HepG2 (cell line): Measurements from ENCODE around the gene PRDM10. TPM values are rescaled to one million over a fixed set of nuclear protein-coding genes. Genes with fewer than 3 reads are reported as not detected.

Experiments used
- ATF1 ChIP-seq: IDR thresholded peaks from 2 replicates; pipeline ENCODE4 v1.6.1; 2016; ENCODE audit warnings: mild to moderate bottlenecking, control low read depth
- ATF7 ChIP-seq, 2 experiments: fragments of 450-650 bp in 1 of 2; sonication (generic) in 1 of 2; formaldehyde crosslinking in 1 of 2; IDR thresholded peaks; 2 replicates each; pipeline versions ENCODE4 v1.4.0 to v1.6.1; 2016 to 2020; ENCODE audit warnings: antibody characterized with exemption in 1 of 2, mild to moderate bottlenecking in 1 of 2, missing genetic modification reagents in 1 of 2
- CREM ChIP-seq, 2 experiments: sonication (generic) in 1 of 2; formaldehyde crosslinking in 1 of 2; IDR thresholded peaks; 2 replicates each; pipeline versions ENCODE4 v1.4.0 to v1.6.1; 2016 to 2020; ENCODE audit warnings: antibody characterized with exemption in 1 of 2, mild to moderate bottlenecking in 1 of 2, missing genetic modification reagents in 1 of 2
- HNRNPK ChIP-seq: fragments of 200-400 bp; formaldehyde crosslinking; IDR thresholded peaks from 2 replicates; pipeline ENCODE4 v1.6.1; 2018; ENCODE audit warnings: low read length, low read depth, moderate library complexity, mild to moderate bottlenecking; ENCODE audit not compliant: poor library complexity, severe bottlenecking
- KAT8 ChIP-seq: IDR thresholded peaks from 2 replicates; pipeline ENCODE4 v1.6.1; 2016; ENCODE audit warnings: missing genetic modification reagents, missing compliant biosample characterization
- MAF1 ChIP-seq: sonication (generic); formaldehyde crosslinking; IDR thresholded peaks from 2 replicates; pipeline ENCODE4 v1.5.0; 2020; ENCODE audit warnings: missing genetic modification reagents, borderline replicate concordance
- PAF1 ChIP-seq: IDR thresholded peaks from 2 replicates; pipeline ENCODE4 v1.6.1; 2016; ENCODE audit warnings: missing genetic modification reagents, missing compliant biosample characterization
- POGZ ChIP-seq: sonication (generic); formaldehyde crosslinking; IDR thresholded peaks from 2 replicates; pipeline ENCODE4 v1.4.0; 2020; ENCODE audit warnings: mild to moderate bottlenecking, missing genetic modification reagents
- RBM22 ChIP-seq: fragments of 200-400 bp; formaldehyde crosslinking; optimal IDR thresholded peaks from 2 replicates; pipeline ENCODE3; 2017; ENCODE audit warnings: mild to moderate bottlenecking, low read length, moderate library complexity
- RCOR2 ChIP-seq: IDR thresholded peaks from 2 replicates; pipeline ENCODE4 v1.6.1; 2016; ENCODE audit warnings: missing biosample characterization, missing genetic modification reagents
- RXRA ChIP-seq: sonication (generic); formaldehyde crosslinking; IDR thresholded peaks from 2 replicates; pipeline ENCODE4 v1.5.1; 2020; ENCODE audit warnings: missing genetic modification reagents
- SAFB2 ChIP-seq: sonication (generic); formaldehyde crosslinking; IDR thresholded peaks from 2 replicates; pipeline ENCODE4 v1.5.1; 2020; ENCODE audit warnings: missing genetic modification reagents, low read depth, mild to moderate bottlenecking, borderline replicate concordance
- SP140L ChIP-seq: sonication (generic); formaldehyde crosslinking; IDR thresholded peaks from 2 replicates; pipeline ENCODE4 v1.4.0; 2020; ENCODE audit warnings: missing genetic modification reagents, borderline replicate concordance
- TFDP1 ChIP-seq: IDR thresholded peaks from 2 replicates; pipeline ENCODE4 v1.6.1; 2016; ENCODE audit warnings: missing compliant biosample characterization, missing genetic modification reagents, borderline replicate concordance
- ZBTB44 ChIP-seq: sonication (generic); formaldehyde crosslinking; IDR thresholded peaks from 2 replicates; pipeline ENCODE4 v1.4.0; 2020; ENCODE audit warnings: missing genetic modification reagents
- ZNF101 ChIP-seq: sonication (generic); formaldehyde crosslinking; IDR thresholded peaks from 2 replicates; pipeline ENCODE4 v1.4.0; 2020; ENCODE audit warnings: mild to moderate bottlenecking, low read depth, missing genetic modification reagents, borderline replicate concordance
- ZNF280B ChIP-seq: sonication (generic); formaldehyde crosslinking; IDR thresholded peaks from 2 replicates; pipeline ENCODE4 v1.5.0; 2020; ENCODE audit warnings: missing genetic modification reagents, mild to moderate bottlenecking, borderline replicate concordance
- ZNF432 ChIP-seq: sonication (generic); formaldehyde crosslinking; IDR thresholded peaks from 2 replicates; pipeline ENCODE4 v1.5.0; 2020; ENCODE audit warnings: missing genetic modification reagents, mild to moderate bottlenecking, borderline replicate concordance
- ZNF564 ChIP-seq: sonication (generic); formaldehyde crosslinking; IDR thresholded peaks from 2 replicates; pipeline ENCODE4 v1.8.1; 2023; ENCODE audit warnings: mild to moderate bottlenecking, missing genetic modification reagents
- ZNF574 ChIP-seq: sonication (generic); formaldehyde crosslinking; IDR thresholded peaks from 2 replicates; pipeline ENCODE4 v1.4.0; 2020; ENCODE audit warnings: missing genetic modification reagents
- ZNF615 ChIP-seq: sonication (generic); formaldehyde crosslinking; IDR thresholded peaks from 2 replicates; pipeline ENCODE4 v1.5.0; 2020; ENCODE audit warnings: mild to moderate bottlenecking, missing genetic modification reagents, borderline replicate concordance
- polyA plus RNA-seq, 8 experiments: library from polyadenylated mRNA; depleted of rRNA in 3 of 8; stranded (reverse) in 7 of 8; unstranded in 1 of 8; fragments of >200 nt; fragmentation: Illumina TruSeq in 4 of 8; extraction: Trizol in 4 of 8; gene quantifications; 2 replicates each; pipeline versions ENCODE4 v1.2.1 to v1.2.3, GENCODE V29; 2011 to 2016; ENCODE audit warnings: low read depth in 4 of 8, missing spikeins in 1 of 8, mixed read lengths in 1 of 8; ENCODE audit not compliant: insufficient read depth in 1 of 8
- total RNA-seq, 5 experiments: library from RNA; depleted of rRNA; stranded (reverse); fragments of >200 nt; fragmentation: Illumina TruSeq; extraction: Trizol; gene quantifications; 2 replicates each; pipeline ENCODE4 v1.2.3, GENCODE V29; 2016; ENCODE audit warnings: low read depth in 1 of 5
- TF ChIP-seq, protein P1 (sequence below): IDR thresholded peaks from 2 replicates; pipeline ENCODE4 v1.6.1; 2016; ENCODE audit warnings: control low read depth

PRDM10 gene
- total and polyA plus RNA-seq, 2 of the 13 experiments (the other 11 are each of a cell fraction or from before 2014, with no cell fraction given): 5.7 to 5.8 TPM

DNA sequence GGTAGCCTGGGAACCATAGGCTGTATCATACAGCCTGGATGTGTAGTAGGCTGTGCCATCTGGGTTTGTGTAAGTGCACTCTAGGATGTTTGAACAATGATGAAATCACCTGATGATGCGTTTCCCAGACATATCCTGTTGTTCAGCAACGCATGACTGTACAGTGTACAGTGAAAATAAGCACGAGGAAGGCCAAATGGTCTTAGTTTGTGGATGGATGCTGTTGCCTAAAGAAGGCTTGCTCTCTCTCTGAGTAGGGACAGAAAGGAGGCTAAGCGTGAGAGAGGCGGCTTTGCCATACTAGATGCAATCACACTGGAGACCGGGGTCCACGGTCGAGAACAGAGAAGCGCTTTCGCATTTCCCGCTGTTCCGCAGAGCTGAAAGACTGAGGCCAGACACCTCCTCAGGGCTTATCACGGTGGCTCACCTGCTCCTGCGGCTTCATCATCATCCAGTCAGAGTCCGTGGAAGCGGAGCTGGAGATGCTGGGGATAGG, 39.5 kb upstream of the PRDM10 start (continued):
- TF ChIP-seq ZBTB44 (no peak), MAF1 (CRISPR knock-in tag) (no peak), ZNF101 (CRISPR knock-in tag) (no peak), ZNF432 (CRISPR knock-in tag) (no peak), KAT8 (CRISPR knock-in tag) (no peak; the same call in 1 of the 2 replicates), POGZ (CRISPR knock-in tag) (no peak), RBM22 (no peak), SAFB2 (CRISPR knock-in tag) (no peak), ATF7 (IDR thresholded peaks at IDR 0.05) (peak; percentile 57; the same call in 1 of the 2 replicates), ATF7 (CRISPR knock-in tag; IDR thresholded peaks at IDR 0.05) (no peak), RCOR2 (CRISPR knock-in tag) (no peak), ZNF280B (CRISPR knock-in tag) (no peak), ATF1 (no peak), ZNF564 (no peak), SP140L (no peak), PAF1 (CRISPR knock-in tag) (no peak), CREM (IDR thresholded peaks at IDR 0.05) (no peak), CREM (CRISPR knock-in tag; IDR thresholded peaks at IDR 0.05) (no peak), HNRNPK (no peak), ZNF615 (CRISPR knock-in tag) (no peak), ZNF574 (no peak), RXRA (CRISPR knock-in tag) (no peak), TFDP1 (CRISPR knock-in tag) (no peak)
- TF ChIP-seq, protein P1, sequence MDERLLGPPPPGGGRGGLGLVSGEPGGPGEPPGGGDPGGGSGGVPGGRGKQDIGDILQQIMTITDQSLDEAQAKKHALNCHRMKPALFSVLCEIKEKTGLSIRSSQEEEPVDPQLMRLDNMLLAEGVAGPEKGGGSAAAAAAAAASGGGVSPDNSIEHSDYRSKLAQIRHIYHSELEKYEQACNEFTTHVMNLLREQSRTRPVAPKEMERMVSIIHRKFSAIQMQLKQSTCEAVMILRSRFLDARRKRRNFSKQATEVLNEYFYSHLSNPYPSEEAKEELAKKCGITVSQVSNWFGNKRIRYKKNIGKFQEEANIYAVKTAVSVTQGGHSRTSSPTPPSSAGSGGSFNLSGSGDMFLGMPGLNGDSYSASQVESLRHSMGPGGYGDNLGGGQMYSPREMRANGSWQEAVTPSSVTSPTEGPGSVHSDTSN (CRISPR knock-in tag): no peak
